ENCODE results near the gene TBL3.

- TF ChIP-seq POLR2A (IDR thresholded peaks at IDR 0.05; ENCODE audit: low read length): no peak
- no peak for TF ChIP-seq GATA1 (IDR thresholded peaks at IDR 0.05; ENCODE audit: low read depth, low read length)
Observed at GRCh38 chr16:1942047-1942809, 29.6 kb upstream of the TBL3 start.

All from erythroblast (primary cell).